Dermis blood vessel endothelial cell (primary cell): ENCODE data around the gene CDH13. TPM values are rescaled to one million over a fixed set of nuclear protein-coding genes. Genes with fewer than 3 reads are reported as not detected.
A peak's percentile ranks its signal among the peaks of the same experiment; 100 is the strongest.

Experiments used
- DNase-seq: peaks from one replicate; pipeline ENCODE4 v3.0.0; 2010
- total RNA-seq: library from RNA; depleted of rRNA; stranded (reverse); fragments of >200 nt; gene quantifications from 2 replicates; pipeline ENCODE4 v1.2.3, GENCODE V29; 2014

The CDH13 gene
- total RNA-seq, 1 donor from 2014 or later = 135 TPM

- peak; percentile 87 for DNase-seq
Observed at GRCh38 chr16:82699711-82700495, 73.1 kb downstream of the CDH13 start.

DNA sequence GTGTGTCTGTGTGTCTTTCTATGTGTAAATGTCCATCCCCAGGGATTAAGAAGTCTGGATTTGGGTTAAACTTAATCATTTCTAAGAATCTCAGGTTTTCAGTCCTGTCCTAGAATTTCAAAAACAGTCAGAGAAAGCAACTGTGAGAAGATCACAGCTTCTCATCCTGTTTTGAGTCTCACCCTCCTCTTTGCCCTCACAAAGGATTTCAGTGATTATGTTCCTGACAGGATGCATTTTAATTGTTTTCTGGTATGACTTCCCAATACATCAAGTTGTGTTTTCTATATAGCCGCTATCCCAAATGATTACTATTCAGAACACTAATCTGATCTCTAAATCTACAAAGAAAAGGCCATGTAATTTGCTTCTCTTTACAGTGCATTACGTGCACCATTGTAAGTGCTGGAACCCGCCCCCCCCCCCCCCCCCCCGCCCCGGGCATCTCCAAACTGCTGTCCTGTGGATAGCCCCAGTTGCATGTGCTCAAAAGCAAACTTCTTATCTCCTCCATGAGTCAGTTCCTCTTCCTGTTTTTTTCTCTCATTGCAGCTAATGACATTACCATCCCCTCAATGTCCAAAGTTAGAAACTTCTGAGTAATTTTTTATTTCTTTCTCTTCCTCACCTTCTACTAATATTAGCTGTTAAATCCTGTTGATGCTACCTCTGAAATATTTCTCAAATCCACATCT, 73.9 kb downstream of the CDH13 start:
- peak; percentile 72 for DNase-seq

GRCh38 chr16:82701442-82701955, 74.7 kb downstream of the CDH13 start:
- peak; percentile 49 for DNase-seq

DNA sequence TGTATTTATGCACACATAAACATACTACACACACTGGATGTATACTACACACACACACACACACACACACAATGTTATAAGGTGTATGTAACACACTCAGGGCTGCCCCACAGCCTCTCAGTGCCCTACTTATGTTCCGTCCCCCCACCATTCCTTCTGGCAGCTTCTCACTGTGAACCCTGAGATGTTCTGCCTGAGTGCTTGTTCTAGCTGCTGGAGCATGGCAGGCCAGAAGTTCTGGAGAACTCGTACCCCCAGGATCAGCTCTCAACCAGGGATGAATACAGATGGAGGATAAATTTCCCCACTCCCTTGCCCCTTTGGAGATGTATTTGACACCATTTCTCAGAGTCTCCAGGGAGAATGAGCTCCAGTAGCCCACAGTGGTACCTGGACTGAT, 76.4 kb downstream of the CDH13 start:
- no peak for DNase-seq

DNA sequence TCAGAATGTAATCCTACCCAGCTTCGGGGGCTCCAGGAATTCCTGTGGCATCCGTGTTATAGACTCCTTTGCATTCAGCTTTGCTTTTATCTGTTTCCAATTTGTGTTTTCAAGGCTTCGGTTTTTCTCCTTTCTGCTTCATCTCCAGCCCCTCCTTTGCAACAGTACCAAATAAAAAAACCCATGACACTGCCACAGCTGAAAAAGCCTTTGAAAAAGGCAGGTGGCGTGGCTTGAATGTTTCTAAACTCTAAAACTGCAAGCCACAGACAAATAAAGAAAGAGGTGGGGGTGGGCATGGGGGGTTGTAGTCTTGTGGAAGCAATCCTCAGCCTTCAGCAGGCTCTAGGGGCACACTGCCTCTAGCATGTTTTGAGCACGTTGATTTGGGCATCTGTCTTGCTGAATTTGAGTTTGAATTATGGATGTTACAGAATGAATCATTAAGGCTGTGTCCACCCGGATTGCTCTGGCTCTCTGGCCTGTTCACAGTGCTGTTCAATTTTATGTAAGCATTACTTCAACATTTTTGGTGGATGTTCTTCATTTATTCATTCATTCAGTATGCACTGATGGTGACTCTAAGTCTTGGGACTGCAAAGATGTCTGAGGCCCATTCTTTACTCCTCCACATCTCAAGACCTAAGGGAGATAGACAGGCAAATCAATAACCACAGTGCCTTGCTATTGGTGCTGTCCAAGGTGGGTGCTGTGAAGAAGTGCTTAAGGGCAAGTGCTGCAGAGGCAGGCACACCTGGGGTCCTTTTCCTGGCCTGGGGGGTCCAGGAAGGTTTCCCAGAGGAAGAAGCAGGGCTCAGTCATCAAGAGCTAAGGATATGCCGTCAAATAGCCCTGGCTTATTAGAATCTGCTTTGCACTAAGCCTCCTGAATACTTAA, 77.4 kb downstream of the CDH13 start:
- peak; percentile 8 for DNase-seq

GRCh38 chr16:82709987-82710386, 83.2 kb downstream of the CDH13 start:
- no peak for DNase-seq

GRCh38 chr16:82713778-82714177, 87.0 kb downstream of the CDH13 start:
- DNase-seq = peak; percentile 36

DNA sequence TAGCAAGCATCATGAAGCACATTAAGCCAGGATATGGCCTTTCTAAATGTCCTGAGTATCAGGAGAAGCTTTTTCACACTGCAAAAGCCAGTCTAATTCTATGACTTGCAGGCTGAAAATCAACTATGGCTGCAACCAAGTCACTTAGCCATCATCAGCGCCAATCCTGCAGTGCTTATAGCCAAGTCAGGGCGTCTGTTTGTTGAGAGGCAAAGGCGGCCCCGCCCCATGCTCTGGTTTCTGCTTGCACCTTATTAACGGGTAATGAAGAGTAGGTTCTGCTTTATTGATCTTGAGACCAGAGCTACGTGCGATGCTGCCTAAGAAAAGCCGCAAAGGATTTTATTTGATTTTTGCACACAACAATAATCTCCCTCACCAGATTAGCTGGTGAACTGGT, 88.4 kb downstream of the CDH13 start:
- no peak for DNase-seq

- DNase-seq = no peak
Observed at GRCh38 chr16:82715833-82716232, 89.1 kb downstream of the CDH13 start.

GRCh38 chr16:82716361-82716855, 89.6 kb downstream of the CDH13 start:
- no peak for DNase-seq

DNA sequence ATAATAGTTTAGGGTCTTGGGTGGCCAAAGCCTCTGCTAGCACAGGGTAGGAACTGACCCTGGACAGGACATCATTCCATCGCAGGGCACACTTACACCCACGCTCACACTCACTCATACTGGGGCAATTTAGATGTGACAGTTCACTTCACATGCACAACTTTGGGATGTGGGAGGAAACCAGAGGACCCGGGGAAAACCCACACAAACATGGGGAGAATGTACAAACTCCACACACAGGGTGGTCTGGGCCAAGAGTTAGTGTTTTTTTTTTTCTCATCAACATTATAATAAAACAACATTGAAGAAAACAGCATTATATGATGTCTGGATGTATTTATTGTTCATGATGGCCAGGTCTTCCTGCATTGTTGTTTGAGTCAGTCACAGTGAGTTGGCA, 93.6 kb downstream of the CDH13 start:
- no peak for DNase-seq

DNA sequence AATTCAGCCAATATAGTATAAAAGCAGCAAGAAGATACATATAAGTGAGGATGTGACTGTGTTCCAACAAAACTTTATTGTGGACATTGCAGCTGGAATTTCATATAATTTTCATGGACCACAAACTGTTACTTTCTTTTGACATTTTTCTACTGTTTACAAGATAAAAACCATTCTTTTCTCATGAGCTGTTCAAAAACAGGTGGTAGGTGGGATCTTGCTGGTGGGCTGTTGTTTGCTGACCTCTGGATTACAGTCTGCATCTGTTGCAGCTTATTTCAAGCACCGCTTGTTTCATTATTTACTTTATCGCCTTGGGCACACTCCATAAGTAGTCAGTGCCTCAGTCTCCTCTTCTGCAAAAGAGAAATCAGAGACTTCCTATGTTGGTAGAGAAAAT, 99.5 kb downstream of the CDH13 start:
- no peak for DNase-seq

- no peak for DNase-seq
Observed at GRCh38 chr16:82728901-82729300, 102.1 kb downstream of the CDH13 start.

GRCh38 chr16:82730901-82731300, 104.1 kb downstream of the CDH13 start:
- DNase-seq = no peak

- DNase-seq = no peak
Observed at GRCh38 chr16:82732461-82732860, 105.7 kb downstream of the CDH13 start.

GRCh38 chr16:82735186-82735585, 108.4 kb downstream of the CDH13 start:
- DNase-seq = no peak

- DNase-seq = no peak
Observed at GRCh38 chr16:82735673-82736091, 108.9 kb downstream of the CDH13 start.

DNA sequence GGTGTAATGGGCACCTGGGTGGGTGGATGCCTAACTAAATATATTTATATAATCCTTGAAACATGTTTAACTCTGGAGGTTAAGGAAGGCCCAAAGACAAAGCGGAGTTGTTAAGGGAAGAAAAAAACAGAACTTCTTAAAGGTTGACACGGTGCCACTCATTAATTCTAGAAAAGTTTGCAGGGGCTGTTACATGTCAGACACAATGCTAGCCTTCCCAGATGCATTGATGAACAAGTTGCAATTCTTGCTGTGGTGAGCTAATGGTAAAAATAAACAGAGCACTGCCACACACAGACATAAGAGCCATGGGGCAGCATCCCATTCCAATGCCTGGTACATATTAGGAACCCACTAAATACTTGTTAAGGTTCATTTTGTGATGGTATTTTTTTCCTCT, 109.5 kb downstream of the CDH13 start:
- no peak for DNase-seq

DNA sequence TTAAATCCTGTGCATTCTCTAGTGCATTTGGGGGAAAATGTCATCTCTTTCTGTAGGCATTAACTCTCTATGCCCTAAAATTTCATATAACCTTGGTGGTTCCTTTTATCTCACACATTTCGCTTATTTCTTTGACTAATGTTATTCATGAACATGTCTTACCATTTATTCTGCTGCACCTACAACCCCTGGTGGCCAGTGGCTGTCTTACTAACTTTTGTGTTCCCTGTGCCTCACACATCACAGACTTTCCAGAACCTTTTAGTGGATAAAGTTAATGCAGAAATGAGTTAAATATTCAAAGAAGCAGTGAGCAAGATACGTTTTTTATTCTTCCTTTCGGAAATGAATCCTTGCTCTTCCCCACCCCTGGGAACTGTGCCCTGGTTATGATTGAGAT, 111.9 kb downstream of the CDH13 start:
- DNase-seq = no peak

DNA sequence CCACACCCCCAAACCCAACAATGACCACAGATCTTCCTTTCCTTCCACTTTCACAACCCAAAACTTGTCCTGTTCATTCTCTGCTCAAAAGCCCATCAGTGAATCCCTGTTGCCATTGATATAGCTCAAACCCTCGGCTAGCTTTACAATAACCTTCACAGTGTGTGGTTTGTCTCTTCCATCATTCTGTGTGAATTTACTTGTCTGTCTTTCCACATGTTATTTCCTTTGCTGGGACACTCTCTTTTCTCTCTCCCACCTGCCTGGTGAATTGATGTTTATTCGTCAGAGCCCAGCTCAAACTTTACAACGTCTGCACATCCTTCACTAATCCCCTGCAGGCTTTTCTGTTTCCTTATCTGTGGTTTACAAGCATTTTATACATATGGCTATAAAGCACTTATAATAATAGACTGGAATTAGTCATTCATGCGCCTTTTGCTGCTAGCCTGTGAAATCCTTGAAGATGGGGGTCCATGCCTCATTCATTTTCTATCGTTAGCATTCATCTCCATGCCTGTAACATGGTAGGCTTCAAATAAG, 114.4 kb downstream of the CDH13 start:
- DNase-seq = no peak

GRCh38 chr16:82744958-82745357, 118.2 kb downstream of the CDH13 start:
- DNase-seq = no peak

DNA sequence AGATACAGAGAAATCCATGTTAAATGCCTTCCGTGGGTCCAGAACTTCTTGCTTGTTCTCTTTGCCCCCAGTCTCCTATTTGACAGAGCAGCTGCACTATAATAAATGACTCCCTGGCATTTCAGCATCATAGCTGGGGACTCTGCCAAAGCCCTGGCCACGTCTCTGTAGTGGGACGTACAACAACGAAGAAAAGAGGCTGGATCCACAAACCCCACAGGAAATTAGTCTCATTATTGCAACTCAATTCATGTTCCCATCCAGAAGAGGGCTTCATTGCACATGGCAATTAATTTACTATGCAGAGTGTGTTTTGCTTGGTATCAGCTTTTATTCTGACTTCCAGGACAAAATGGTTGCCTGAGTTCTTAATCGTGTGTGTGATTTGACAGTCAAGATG, 121.3 kb downstream of the CDH13 start:
- DNase-seq = peak; percentile 90
